Colon (tissue), 2 donors: Measurements from ENCODE around the gene AGAP5.
"Not testable (repeated sequence)": the region's sequence is repeated elsewhere in the genome, so short reads cannot be mapped to it uniquely, and the experiment has no call there.

Source experiments
- FAIRE-seq: peaks from 2 replicates; lab custom pipeline; 2012; peaks lifted over from hg19 to GRCh38; lab: Jason Lieb, UNC
- donor health status: control.
- donor health status: control.

AGAP5 gene

DNA sequence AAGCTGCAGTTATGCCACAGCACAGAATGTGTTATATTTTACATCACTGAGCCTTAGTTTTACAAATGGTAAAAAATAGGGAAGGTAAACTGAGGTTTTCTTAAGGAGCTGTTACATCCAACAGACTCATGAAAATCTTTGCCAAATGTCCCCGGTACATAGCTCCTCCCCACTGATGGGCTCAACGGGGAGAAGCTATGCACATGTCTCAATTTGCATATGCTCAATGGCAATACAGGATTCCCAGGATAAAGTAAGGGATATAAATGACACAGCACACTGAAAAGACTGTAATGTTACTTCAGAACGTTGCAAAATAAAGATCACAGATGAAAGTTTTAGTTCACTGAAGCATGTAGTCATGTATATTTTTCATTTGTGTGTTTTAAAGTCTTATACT lies 16.6 kb upstream of the AGAP5 start:
- FAIRE-seq = not testable (repeated sequence)

- not testable (repeated sequence) for FAIRE-seq
These were observed 16.0 kb upstream of the AGAP5 start for GRCh38 chr10:73713912-73714311.

DNA sequence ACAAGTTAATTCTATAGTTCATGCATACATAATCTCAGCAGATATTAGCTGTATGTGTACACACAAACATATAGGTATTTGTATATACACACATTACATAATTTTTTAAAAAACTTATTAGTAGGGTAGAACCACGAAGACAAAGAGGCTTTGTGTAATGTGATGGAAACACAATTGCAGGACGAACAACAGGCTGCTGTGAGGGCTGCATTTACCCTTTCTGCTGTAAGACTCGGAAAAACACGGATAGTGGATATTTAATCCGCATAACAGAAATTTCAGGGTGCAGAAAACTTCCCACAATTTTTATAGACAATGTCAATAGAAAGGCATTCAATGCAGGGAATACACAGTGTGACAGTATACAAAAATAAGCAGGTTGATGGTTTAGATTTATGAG lies 13.8 kb upstream of the AGAP5 start:
- FAIRE-seq = not testable (repeated sequence)

GRCh38 chr10:73708122-73708521 lies 10.2 kb upstream of the AGAP5 start:
- not testable (repeated sequence) for FAIRE-seq

- FAIRE-seq = not testable (repeated sequence)
These were observed 9.7 kb upstream of the AGAP5 start for GRCh38 chr10:73707628-73708027.

GRCh38 chr10:73706488-73706887 lies 8.6 kb upstream of the AGAP5 start:
- FAIRE-seq = not testable (repeated sequence)

GRCh38 chr10:73705506-73706072 lies 7.7 kb upstream of the AGAP5 start:
- not testable (repeated sequence) for FAIRE-seq

- not testable (repeated sequence) for FAIRE-seq
These were observed 6.0 kb upstream of the AGAP5 start for GRCh38 chr10:73703924-73704323.

DNA sequence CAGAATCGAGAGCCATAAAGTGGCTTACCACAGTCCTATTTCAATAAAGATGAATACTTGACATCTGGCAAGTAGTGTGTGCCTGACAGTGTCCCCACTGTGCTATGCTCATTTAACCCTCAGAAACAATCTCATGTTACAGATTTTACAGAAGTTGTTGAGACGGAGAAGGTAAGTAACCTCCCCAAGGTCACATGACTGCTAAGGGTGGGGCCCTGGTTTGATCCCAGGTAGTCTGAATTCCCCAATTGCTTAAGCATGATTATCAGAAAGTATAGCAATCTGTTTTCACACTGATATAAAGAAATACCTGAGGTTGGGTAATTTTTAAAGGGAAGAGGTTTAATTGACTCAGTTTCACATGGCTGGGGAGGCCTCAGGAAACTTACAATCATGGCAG lies 910 bp upstream of the AGAP5 start:
- not testable (repeated sequence) for FAIRE-seq

- not testable (repeated sequence) for FAIRE-seq
These were observed 2.6 kb downstream of the AGAP5 start for GRCh38 chr10:73695302-73695701.

DNA sequence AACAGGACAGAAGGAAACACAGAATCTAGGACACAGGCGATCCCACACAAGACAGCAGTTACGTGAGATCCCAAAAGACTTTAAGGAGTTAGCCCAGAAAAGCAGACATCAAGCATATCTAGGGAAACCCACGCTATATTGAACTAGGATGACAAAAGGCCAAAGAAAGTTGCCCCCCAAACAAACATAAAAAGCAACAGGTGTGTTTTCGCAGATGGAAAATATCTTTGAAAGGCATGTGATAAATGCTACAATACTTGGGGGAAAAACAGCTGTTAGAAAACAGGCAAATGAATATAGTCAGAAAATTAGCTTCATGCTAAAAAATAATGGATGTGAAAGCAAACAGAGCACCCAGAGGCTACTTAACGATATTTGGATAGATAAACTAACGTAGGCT lies 7.2 kb downstream of the AGAP5 start:
- FAIRE-seq = not testable (repeated sequence)

GRCh38 chr10:73689596-73689995 lies 8.3 kb downstream of the AGAP5 start:
- FAIRE-seq = not testable (repeated sequence)

GRCh38 chr10:73687641-73688040 lies 10.3 kb downstream of the AGAP5 start:
- FAIRE-seq = not testable (repeated sequence)

DNA sequence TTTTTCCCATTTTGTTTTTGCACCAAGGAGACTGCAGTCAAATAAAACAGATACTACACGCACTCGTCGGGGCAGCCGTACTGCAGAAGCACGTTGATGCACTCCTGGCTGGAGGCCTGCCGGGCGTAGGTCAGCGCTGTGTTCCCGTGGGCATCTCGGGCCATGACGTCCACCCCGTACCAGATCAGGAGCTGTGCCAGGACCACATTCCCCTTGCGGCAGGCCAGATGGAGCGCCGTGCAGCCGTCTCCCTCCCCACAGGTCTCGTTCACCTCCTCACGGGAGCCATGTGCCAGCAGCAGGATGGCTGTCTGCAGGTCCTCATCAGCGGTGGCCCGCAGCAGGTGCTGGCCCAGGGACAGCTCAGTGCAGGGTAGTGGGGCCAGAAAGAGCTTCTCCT lies 23.4 kb downstream of the AGAP5 start:
- not testable (repeated sequence) for FAIRE-seq

- FAIRE-seq = not testable (repeated sequence)
These were observed 29.5 kb downstream of the AGAP5 start for GRCh38 chr10:73668378-73668777.

- not testable (repeated sequence) for FAIRE-seq
These were observed 31.6 kb downstream of the AGAP5 start for GRCh38 chr10:73666153-73666809.

DNA sequence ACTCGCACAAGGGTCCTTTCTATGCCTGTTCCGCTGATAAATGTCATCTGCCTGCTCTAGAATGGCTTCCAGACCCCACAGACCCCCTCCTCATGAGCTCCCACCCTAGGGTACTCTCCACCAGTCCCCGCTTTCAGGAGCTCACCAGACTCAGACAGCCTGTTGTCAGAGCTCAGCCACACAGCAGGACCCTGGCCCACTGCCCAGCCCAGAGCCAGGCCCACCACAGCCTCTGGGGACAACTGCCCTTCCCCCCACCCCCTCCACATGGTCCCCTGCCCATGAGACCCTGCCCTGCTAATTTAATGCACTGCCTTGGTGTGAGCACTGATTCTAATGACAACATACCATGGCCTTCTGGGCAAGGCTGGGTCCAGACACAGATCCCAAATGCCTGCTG lies 32.3 kb downstream of the AGAP5 start:
- FAIRE-seq = not testable (repeated sequence)

GRCh38 chr10:73664156-73665040 lies 33.5 kb downstream of the AGAP5 start:
- FAIRE-seq = not testable (repeated sequence)

GRCh38 chr10:73663621-73664020 lies 34.3 kb downstream of the AGAP5 start:
- FAIRE-seq = not testable (repeated sequence)

- not testable (repeated sequence) for FAIRE-seq
These were observed 35.2 kb downstream of the AGAP5 start for GRCh38 chr10:73662705-73663104.

DNA sequence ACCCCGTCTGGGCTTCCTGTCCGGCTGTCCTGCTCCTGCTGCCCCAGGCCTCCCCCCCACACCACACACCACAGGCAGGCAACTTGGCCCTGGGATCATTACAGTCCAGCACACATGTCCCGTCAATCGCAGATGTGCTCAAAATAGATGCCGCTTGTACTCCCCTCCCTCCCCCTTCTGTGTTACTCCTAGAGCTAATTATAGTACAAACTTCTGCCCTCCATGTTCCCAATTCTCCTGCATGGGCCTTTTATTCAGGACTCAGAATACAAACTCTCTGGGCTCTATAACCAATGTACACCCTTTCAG lies 42.0 kb downstream of the AGAP5 start, which contains the start of gene SYNPO2L:
Gene SYNPO2L, minus strand, starts transcription at position 40 of the 309 bp plus-strand sequence. CDS start 107 bp downstream, outside the sequence.
- no peak for FAIRE-seq

DNA sequence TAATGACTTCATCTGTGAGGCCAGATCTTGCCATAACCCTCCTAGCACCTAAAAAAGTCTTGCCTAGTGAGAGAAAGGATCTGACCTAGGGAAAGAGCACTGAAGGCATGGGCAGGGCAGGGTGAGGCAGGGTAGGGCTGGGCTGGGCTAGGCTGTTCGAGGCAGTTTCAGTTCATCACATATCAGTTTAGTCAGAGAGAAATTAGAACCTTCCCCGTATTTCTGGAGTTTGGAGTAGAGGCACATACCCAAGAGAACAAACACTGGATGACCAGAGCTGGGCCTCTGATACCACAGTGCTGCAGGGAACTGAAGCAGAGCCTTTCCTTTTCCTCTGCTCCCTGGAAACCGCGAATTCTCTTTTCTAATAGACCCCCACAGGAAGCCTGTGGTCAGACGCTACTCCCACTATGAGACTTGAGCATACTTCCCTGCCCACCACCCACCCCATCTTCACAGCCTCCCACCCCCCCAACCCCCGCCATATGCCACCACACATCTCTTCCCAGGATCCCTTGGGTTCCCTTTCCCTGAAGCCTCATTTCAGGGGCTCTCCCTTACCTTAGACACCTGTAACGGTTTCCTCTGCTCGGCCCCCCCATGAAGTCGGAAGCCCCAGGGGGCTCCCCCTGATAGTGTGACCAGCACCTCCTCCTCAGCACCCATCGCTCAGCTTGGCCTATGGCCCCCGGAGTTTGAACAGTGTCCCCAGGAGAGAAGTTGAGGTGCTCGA lies 42.5 kb downstream of the AGAP5 start:
- FAIRE-seq = no peak
